IPS DF 19.7 (cell line): ENCODE data around the gene CKMT2.

ENCODE experiments used
- DNase-seq: peaks from one replicate; pipeline ENCODE4 v3.0.0-alpha.2; 2013; ENCODE audit warnings: low read depth, low spot score

The CKMT2 gene

DNA sequence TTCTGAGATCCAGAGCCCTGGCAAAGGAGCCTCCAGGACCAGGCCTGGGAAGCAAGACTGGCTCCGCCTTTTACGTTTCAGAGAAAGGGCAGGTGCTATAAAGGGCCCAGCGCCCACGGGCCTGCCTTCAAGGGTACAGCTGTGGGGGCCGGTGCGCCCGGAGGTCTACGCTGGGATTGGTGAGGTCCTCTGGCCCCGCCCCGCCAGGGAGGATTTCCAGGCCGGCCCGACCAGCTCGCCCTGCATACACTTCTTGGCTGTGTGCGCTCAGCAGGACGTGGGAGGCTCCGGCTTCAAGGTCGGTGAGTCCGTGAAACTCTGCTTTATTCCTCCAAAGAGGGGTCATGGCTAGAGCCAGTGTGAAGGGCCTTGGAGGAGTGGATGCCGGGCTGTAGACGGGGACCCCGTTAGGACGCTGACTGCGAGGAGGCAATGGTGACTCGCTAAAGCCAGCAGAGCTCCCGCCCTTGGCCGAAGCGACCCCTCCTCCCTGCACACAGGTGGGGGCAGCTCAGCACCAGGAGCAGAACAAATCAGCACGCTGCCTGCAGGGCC lies at the start of gene CKMT2:
Gene CKMT2 (plus strand): TSS at position 243 of the 555 bp plus-strand sequence. CDS start 17,811 bp downstream, outside the sequence.
- peak; percentile 60 for DNase-seq

- DNase-seq = no peak
Observed at GRCh38 chr5:81183811-81184748, 49.0 kb upstream of the CKMT2 start.

GRCh38 chr5:81184749-81185110 lies 48.4 kb upstream of the CKMT2 start:
- DNase-seq = no peak

DNA sequence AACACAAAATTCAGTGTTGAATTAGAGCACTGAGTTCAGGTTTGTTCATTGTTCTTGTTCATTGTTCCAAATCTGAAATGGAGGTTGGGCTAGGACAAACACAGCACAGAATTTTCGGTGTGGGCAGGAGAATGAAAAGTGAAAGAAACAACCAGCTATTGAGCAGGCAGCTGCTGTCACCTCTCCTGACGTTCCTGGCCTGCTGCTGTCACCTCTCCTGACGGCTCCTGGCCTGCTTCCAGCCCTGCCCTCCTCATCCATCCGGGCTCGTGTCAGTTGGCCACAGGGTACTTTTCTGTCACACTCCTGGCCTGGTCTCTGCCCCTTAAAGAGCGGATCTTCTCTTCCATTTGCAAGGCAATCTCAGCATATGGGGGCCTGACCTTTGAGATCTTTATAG lies 45.2 kb upstream of the CKMT2 start:
- DNase-seq = no peak

GRCh38 chr5:81188962-81189361 lies 44.2 kb upstream of the CKMT2 start:
- DNase-seq = no peak

GRCh38 chr5:81189875-81190498 lies 43.1 kb upstream of the CKMT2 start:
- no peak for DNase-seq

GRCh38 chr5:81191726-81192372 lies 41.3 kb upstream of the CKMT2 start:
- DNase-seq = no peak

DNA sequence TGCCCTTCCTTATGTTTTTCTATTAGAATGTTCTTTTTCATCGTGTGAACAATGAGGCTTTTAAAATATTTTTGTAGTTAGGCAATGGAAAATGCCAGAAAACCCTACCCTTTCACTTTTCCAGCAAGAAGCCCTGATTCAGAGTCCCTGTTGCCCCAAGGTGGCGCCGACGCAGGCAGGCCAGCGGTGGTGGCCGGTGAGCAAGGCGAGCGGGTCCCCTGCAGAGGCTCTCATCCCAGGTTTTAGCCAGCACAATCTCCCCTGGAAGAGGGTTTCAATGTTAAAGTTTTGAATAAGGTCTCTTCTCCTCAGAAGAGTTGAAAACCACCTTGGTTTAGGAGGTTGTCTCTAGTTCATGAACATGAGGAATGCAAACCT lies 40.8 kb upstream of the CKMT2 start:
- DNase-seq = no peak

- DNase-seq = peak; percentile 20
Observed at GRCh38 chr5:81194633-81195334, 38.3 kb upstream of the CKMT2 start.

- no peak for DNase-seq
Observed at GRCh38 chr5:81195335-81195929, 37.7 kb upstream of the CKMT2 start.

DNA sequence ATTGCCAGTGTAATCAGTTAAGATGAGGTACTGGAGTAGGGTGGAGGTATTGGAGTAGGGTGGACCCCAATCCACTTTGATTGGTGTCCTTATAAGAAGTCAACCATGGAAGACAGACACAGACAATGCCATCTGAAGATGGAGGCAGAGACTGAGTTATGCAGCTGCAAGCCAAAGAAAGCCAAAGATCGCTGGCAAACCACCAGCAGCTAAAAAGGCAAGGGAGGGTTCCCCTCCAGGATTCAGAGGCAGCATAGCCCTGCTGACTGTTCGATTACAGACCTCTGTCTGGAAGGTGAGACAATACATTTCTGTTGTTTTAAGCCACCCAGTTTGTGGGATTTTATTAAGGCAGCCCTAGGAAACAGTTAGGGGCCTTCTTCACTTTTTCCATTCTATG lies 30.5 kb upstream of the CKMT2 start:
- DNase-seq = no peak

DNA sequence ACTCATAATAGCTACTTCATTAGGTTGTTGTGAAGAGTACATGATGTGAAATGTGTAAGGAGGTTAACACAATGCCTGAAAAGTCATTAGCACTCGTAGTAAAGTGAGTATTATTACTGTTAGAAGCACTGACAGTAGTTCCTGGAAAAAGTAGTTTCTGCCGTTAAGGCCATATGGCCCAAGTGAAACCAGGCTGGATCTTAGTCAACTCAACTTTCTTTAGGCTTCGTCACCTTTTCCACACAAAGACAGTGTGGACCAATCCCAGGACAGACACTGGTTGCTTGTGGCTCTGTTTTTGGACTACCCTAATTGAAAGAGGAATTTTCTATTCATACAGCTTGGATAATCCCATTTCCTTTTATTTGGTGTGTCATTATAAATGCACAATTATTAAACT lies 29.4 kb upstream of the CKMT2 start:
- DNase-seq = no peak

DNA sequence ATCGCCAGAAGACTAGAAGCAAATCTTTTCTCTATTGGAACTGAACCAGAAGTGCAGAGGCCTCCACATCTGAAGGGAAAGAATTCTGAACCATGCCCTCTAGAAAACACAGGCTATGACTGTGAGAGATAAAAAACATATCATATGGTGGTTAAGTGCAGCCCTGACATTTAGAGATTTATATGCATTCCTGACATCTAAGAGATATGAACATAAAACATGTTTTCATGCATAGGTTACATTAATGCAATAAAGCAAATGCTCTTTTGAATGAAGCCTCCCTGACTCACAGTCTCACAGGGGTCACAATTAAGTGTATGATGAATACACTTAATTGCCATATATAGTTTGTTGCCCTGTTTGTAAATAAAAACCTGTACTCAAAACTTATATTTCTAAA lies 28.9 kb upstream of the CKMT2 start:
- no peak for DNase-seq

DNA sequence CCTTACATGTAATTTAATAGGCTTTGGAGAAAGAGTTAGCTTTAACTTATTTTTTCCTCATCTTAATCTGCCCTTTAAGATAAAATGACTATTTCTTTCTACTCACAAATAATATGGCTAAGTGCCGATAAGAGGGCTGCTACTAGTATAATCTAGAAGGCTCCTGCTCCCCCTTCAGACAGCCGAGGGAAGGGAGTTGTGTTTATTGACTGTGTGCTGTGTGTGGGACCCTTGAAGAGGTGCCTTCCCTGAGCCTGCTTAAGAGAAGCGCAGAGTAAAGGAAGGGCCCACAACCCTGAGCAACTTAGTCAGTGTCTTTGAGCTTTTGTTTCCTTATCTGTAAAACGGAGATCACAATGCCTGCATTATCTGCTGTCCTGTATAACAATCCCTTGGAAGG lies 28.1 kb upstream of the CKMT2 start:
- DNase-seq = no peak

GRCh38 chr5:81207009-81207408 lies 26.1 kb upstream of the CKMT2 start:
- DNase-seq = no peak

DNA sequence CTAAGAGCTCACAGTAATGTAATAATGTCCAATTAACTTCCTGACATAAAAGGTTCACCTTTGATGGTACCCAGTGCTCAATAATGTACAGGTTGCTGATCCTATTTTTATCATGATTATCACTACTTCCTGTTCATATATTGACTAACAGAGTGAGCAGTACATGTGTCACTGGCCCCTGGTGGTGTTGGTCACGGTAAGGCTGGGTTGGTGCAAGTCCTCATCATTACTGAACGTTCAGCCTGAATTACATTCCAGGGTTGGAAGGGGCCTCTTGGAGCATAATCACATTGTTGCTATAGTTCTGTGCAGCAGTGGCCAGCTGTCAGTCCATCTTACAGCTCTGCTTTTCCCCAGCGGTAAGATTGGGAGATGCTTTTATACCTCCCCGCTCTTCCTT lies 24.2 kb upstream of the CKMT2 start:
- DNase-seq = no peak

GRCh38 chr5:81209386-81209785 lies 23.7 kb upstream of the CKMT2 start:
- no peak for DNase-seq

DNA sequence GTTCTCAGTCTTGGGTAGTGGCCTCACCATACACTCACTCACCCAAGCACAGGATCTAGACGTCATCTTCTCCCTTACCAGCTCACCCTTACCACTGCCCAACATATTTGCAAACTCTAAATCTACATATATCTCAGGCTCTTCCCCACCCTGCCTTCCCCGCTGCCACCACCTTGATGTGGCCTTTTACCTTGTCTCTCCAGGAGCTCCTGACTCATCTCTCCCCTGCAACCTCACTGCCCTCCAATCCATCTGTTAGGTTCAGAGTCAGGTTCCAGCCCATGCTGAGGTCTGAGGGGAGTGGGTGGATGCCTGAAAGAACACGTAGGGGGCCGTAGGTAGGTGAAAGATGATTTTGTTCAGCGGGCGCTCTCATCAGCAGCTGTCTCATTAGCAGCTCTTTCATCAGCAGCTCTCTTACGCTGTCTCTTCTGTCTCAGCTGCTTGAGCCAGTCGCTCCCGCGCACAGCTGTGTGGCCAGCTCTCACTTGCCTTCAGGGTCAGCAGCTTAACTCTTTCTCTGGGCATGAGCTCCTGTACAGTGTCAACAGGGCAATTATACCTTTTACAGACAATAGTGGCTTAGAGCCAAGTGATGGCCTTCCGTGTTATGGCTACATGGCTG lies 23.1 kb upstream of the CKMT2 start:
- no peak for DNase-seq

DNA sequence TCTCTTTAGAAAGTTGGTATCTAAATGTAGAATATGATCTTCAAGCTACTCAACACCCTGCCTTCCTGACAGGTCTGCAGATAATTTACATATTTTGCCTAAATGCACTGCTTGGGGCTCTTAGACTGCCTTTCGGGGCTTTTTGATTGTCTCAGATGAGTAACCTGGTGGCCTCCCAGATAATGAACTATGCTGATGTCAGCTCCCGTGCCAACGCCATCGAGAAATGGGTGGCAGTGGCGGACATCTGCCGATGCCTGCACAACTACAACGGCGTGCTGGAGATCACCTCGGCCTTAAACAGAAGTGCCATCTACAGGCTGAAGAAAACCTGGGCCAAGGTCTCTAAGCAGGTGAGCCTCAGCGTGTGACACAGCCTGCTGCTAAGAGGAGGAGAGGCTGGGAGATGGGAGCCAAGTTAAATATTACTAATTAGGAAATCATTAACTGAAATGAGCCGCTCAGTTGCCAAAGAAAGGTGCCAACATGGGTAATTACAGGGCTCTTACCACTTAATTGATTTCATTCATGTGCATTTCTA lies 20.8 kb upstream of the CKMT2 start:
- DNase-seq = no peak

GRCh38 chr5:81213070-81213469 lies 20.1 kb upstream of the CKMT2 start:
- DNase-seq = no peak

GRCh38 chr5:81214848-81215247 lies 18.3 kb upstream of the CKMT2 start:
- DNase-seq = no peak
